A549 (cell line): ENCODE data around the gene ICAM2. TPM values are rescaled to one million over a fixed set of nuclear protein-coding genes. Genes with fewer than 3 reads are reported as not detected.

Experiments
- ATAC-seq, 2 experiments: fragments of 200-7000 bp in 1 of 2; fragments of >200 bp in 1 of 2; cut with Nextera tagmentation in 1 of 2; cut with Tn5 transposase in 1 of 2; 3 replicates each; pipeline versions ENCODE4 v1.8.0 to v1.9.1; 2018 to 2020; ENCODE audit warnings: mild to moderate bottlenecking in 1 of 2, moderate library complexity in 1 of 2
- CTCF ChIA-PET: fragments of 300-600 bp; sonication (Branson Sonifier 250); formaldehyde crosslinking; extraction: SDS; loops from one replicate; lab custom pipeline; 2021; ENCODE audit warnings: antibody characterized with exemption, inconsistent platforms; lab: Yijun Ruan, JAX
- POLR2A ChIA-PET: fragments of 350-600 bp; formaldehyde crosslinking; extraction: SDS; loops from one replicate; lab custom pipeline; 2021; ENCODE audit warnings: antibody characterized with exemption, inconsistent platforms; lab: Yijun Ruan, JAX
- DNase-seq, 2 experiments: peaks; one replicate each; pipeline versions ENCODE4 v3.0.0 to v3.0.0-alpha.2; 2011 to 2016; ENCODE audit warnings: low read depth in 1 of 2, low spot score in 1 of 2
- FAIRE-seq: peaks from 2 replicates; lab custom pipeline; 2011; peaks lifted over from hg19 to GRCh38; lab: Jason Lieb, UNC
- H3K27ac ChIP-seq, 2 experiments: fragments of >200 bp; sonication (Bioruptor Twin); formaldehyde crosslinking; 3 replicates each; pipeline ENCODE4 v1.5.1; 2016 to 2017
- H3K4me1 ChIP-seq: fragments of >200 bp; sonication (Bioruptor Twin); formaldehyde crosslinking; 3 replicates; pipeline ENCODE4 v1.6.1; 2016
- H3K4me2 ChIP-seq: fragments of >200 bp; sonication (Bioruptor Twin); formaldehyde crosslinking; 3 replicates; pipeline ENCODE4 v1.6.1; 2016
- H3K4me3 ChIP-seq: fragments of >200 bp; sonication (Bioruptor Twin); formaldehyde crosslinking; 3 replicates; pipeline ENCODE4 v1.5.1; 2016
- H3K9me3 ChIP-seq: fragments of >200 bp; sonication (Bioruptor Twin); formaldehyde crosslinking; 3 replicates; pipeline ENCODE4 v1.6.1; 2016
- BCL3 ChIP-seq: fragments of >200 bp; sonication (Bioruptor Twin); formaldehyde crosslinking; IDR thresholded peaks from 3 replicates; pipeline ENCODE4 v1.6.1; 2016
- CEBPB ChIP-seq, 2 experiments: fragments of >200 bp in 1 of 2; sonication (Bioruptor Twin) in 1 of 2; formaldehyde crosslinking in 1 of 2; IDR thresholded peaks; 2 replicates each; pipeline ENCODE4 v1.6.1; 2012 to 2016
- EHMT2 ChIP-seq: fragments of 200-600 bp; sonication (generic); IDR thresholded peaks from 2 replicates; pipeline ENCODE4 v1.6.1; 2016; ENCODE audit warnings: antibody characterized with exemption, low read depth, mild to moderate bottlenecking, moderate library complexity
- ESRRA ChIP-seq: fragments of 150-350 bp; IDR thresholded peaks from 2 replicates; pipeline ENCODE4 v1.6.1; 2014; ENCODE audit warnings: mild to moderate bottlenecking, low read length, borderline replicate concordance
- GATA3 ChIP-seq: IDR thresholded peaks from 2 replicates; pipeline ENCODE4 v1.6.1; 2012; ENCODE audit warnings: borderline replicate concordance
- HMGXB4 ChIP-seq: fragments of 250-450 bp; sonication (Bioruptor Pico); IDR thresholded peaks from 2 replicates; pipeline ENCODE4 v1.5.0; 2021; ENCODE audit warnings: mild to moderate bottlenecking, moderate library complexity, borderline replicate concordance
- HOXB13 ChIP-seq: fragments of 250-450 bp; sonication (Bioruptor Pico); IDR thresholded peaks from 2 replicates; pipeline ENCODE4 v1.5.0; 2020; ENCODE audit warnings: low read depth, mild to moderate bottlenecking, moderate library complexity
- HOXB5 ChIP-seq: fragments of 250-450 bp; sonication (Bioruptor Pico); IDR thresholded peaks from 2 replicates; pipeline ENCODE4 v1.5.0; 2020; ENCODE audit warnings: mild to moderate bottlenecking, moderate library complexity
- MAX ChIP-seq: IDR thresholded peaks from 2 replicates; pipeline ENCODE4 v1.6.1; 2012
- MAZ ChIP-seq: fragments of 150-350 bp; IDR thresholded peaks from 2 replicates; pipeline ENCODE4 v1.6.1; 2014; ENCODE audit warnings: antibody characterized with exemption, low read depth, low read length, borderline replicate concordance
- MYC ChIP-seq: IDR thresholded peaks from 2 replicates; pipeline ENCODE4 v1.6.1; 2012; ENCODE audit warnings: mild to moderate bottlenecking, inconsistent platforms, low read length, improper control_type of control experiment, borderline replicate concordance
- NR3C1 ChIP-seq: fragments of >200 bp; sonication (Bioruptor Twin); formaldehyde crosslinking; IDR thresholded peaks from 3 replicates; pipeline ENCODE4 v1.6.1; 2017
- POLR2A ChIP-seq: IDR thresholded peaks from 2 replicates; pipeline ENCODE4 v1.6.1; 2012; ENCODE audit warnings: mild to moderate bottlenecking, low read length
- RARB ChIP-seq: fragments of 250-450 bp; sonication (Bioruptor Pico); IDR thresholded peaks from 2 replicates; pipeline ENCODE4 v1.8.0; 2021; ENCODE audit warnings: mild to moderate bottlenecking, moderate library complexity
- SREBF2 ChIP-seq: fragments of 450-650 bp; IDR thresholded peaks from 2 replicates; pipeline ENCODE4 v1.6.1; 2014; ENCODE audit warnings: mild to moderate bottlenecking, moderate library complexity
- USF2 ChIP-seq: fragments of 450-650 bp; IDR thresholded peaks from 2 replicates; pipeline ENCODE4 v1.6.1; 2014; ENCODE audit warnings: antibody characterized with exemption
- ZNF302 ChIP-seq: fragments of 250-450 bp; sonication (Bioruptor Pico); IDR thresholded peaks from 2 replicates; pipeline ENCODE4 v1.9.0; 2021; ENCODE audit warnings: inconsistent platforms, mild to moderate bottlenecking, moderate library complexity
- ZSCAN20 ChIP-seq: fragments of 250-450 bp; sonication (Bioruptor Pico); IDR thresholded peaks from 2 replicates; pipeline ENCODE4 v1.8.0; 2022; ENCODE audit warnings: mild to moderate bottlenecking, moderate library complexity
- WGBS: methylation state at CpG from one replicate; pipeline ENCODE4 v1.1.6; 2017; ENCODE audit errors: missing lambda C conversion rate; 5-methylcytosine and 5-hydroxymethylcytosine counted together
- polyA minus RNA-seq: library from RNA; depleted of rRNA, polyadenylated mRNA; stranded (reverse); fragments of >200 nt; gene quantifications from 2 replicates; pipeline ENCODE4 v1.2.3, GENCODE V29; 2011; rRNA and poly(A)+ RNA removed
- polyA plus RNA-seq, 4 experiments: library from polyadenylated mRNA; depleted of rRNA in 3 of 4; stranded (reverse); fragments of >200 nt; fragmentation: RNase III in 1 of 4; extraction: RNeasy Plus Mini Kit Qiagen cat#74134 plus additional on column Dnase treatment in 1 of 4; gene quantifications; 2 replicates in 3 of 4; 3 replicates in 1 of 4; pipeline ENCODE4 v1.2.3, GENCODE V29; 2011 to 2017

Gene ICAM2
- polyA plus RNA-seq (2011; rRNA removed), result not detected in 2 replicates
- polyA plus RNA-seq (2012; cell fraction: cytosol; rRNA removed), result 0.04 and 0.10 TPM in 2 replicates
- polyA plus RNA-seq (2012; cell fraction: nucleus; rRNA removed), result 0.18 TPM in 1 of 2 replicates, not detected in the other
- polyA plus RNA-seq (2017; fragmentation: RNase III; extraction: RNeasy Plus Mini Kit Qiagen cat#74134 plus additional on column Dnase treatment), result not detected in 3 replicates
- not detected in 2 replicates for polyA minus RNA-seq

- TF ChIP-seq HMGXB4 (CRISPR knock-in tag) (no peak), ZNF302 (CRISPR knock-in tag) (no peak), MAX (no peak), NR3C1 (no peak)
- no peak within 1 kb of the TSS for H3K4me3 ChIP-seq
- 59% methylated on average over 23 of the region's 23 CpGs for WGBS
- H3K9me3 ChIP-seq, result no peaks in the 10 kb centered on the region
- CTCF ChIA-PET, result interaction anchor here (0.6 to 16.1 kb wide), 17 partner anchors 9 to 587 kb away, joined by 3 to 386 read pairs (median 4); partner anchors contain the start of genes CSHL1 and GH1
- peak in 1 of 2 experiments; percentile 33; a peak in 2 of 6 replicates for ATAC-seq
- no peak within 1 kb of the TSS for H3K4me2 ChIP-seq
- no peak for FAIRE-seq
- H3K27ac ChIP-seq, result no peak within 1 kb of the TSS
- H3K4me1 ChIP-seq, result no peaks in the 10 kb centered on the region
- POLR2A ChIA-PET, result interaction anchor here (0.8 kb wide), 1 partner anchor 125 kb away, joined by 5 read pairs; no protein-coding TSS in a partner anchor
- DNase-seq, result no peak
These were observed at the start of gene ICAM2 for GRCh38 chr17:64020056-64020766. Gene ICAM2 (minus strand): TSS chr17:64020633. CDS start chr17:64006691, 13,942 bp downstream.

- Histone ChIP-seq H3K27ac (no peak overlapping the region; a peak in 1 of 6 replicates), H3K4me2 (no peak overlapping the region)
- CTCF ChIA-PET, result interaction anchor here (0.7 to 4.6 kb wide), 5 partner anchors 10 to 151 kb away, joined by 3 to 24 read pairs (median 3); no protein-coding TSS in a partner anchor
- no peak for TF ChIP-seq ESRRA
- no peak for TF ChIP-seq GATA3
- TF ChIP-seq BCL3, result no peak
- no peak for TF ChIP-seq MYC
- TF ChIP-seq CEBPB (IDR thresholded peaks at IDR 0.05), result 0 out of 4 replicates have a peak, but pooled peaks of 1 of the 2 experiments have one; percentile 5
- TF ChIP-seq, all 56 proteins: peak for 1
- Histone ChIP-seq H3K4me3 (no peak overlapping the region), H3K4me1 (peaks cover 15% of the 10 kb centered on the region), H3K9me3 (peaks cover 18% of the 10 kb centered on the region)
- ATAC-seq, result no peak
- FAIRE-seq, result no peak
- 94% methylated on average over 3 of the region's 3 CpGs for WGBS
- no peak for DNase-seq
- POLR2A ChIA-PET, result no interaction called here
These were observed 49.8 kb upstream of the ICAM2 start for GRCh38 chr17:64070213-64070612.

GRCh38 chr17:64069143-64069542 is 48.7 kb upstream of the ICAM2 start:
- TF ChIP-seq POLR2A, result no peak
- no peak for TF ChIP-seq HOXB13
- TF ChIP-seq EHMT2, result no peak
- TF ChIP-seq ZSCAN20 (CRISPR knock-in tag), result no peak
- no peak for TF ChIP-seq SREBF2
- no peak for TF ChIP-seq MAZ
- TF ChIP-seq RARB (CRISPR knock-in tag), result no peak
- TF ChIP-seq USF2, result no peak
- no peak for TF ChIP-seq HOXB5 (CRISPR knock-in tag)
- Histone ChIP-seq H3K4me1 (peaks cover 8% of the 10 kb centered on the region), H3K27ac (no peak overlapping the region), H3K9me3 (peaks cover 18% of the 10 kb centered on the region), H3K4me3 (no peak overlapping the region), H3K4me2 (no peak overlapping the region)
- DNase-seq (no peak), FAIRE-seq (no peak), ATAC-seq (no peak)
- ChIA-PET CTCF (interaction anchor here (0.5 to 4.6 kb wide), 5 partner anchors 40 to 150 kb away, joined by 3 to 24 read pairs (median 5); no protein-coding TSS in a partner anchor), POLR2A (no interaction called here)
- 86% methylated on average over 1 of the region's 1 CpG for WGBS
